Gastrocnemius medialis (tissue), 4 donors: Measurements from ENCODE around the gene TFDP2. TPM values are rescaled to one million over a fixed set of nuclear protein-coding genes. Genes with fewer than 3 reads are reported as not detected.
"Not testable (repeated sequence)": the region's sequence is repeated elsewhere in the genome, so short reads cannot be mapped to it uniquely, and the experiment has no call there.

Experiments used
- ATAC-seq, 2 donors: fragments of 150-250 bp; one replicate each; pipeline ENCODE4 v1.9.1; 2016
- DNase-seq, 2 donors: peaks; one replicate each; pipeline ENCODE4 v3.0.0-alpha.2; 2019
- H3K27ac ChIP-seq, 4 donors: fragments of 200-600 bp; sonication (generic); 1 replicate in 1 of 4; 2 replicates in 3 of 4; pipeline ENCODE4 v1.5.1; 2016 to 2018; ENCODE audit warnings: mild to moderate bottlenecking in 2 of 4, moderate library complexity in 1 of 4
- H3K27me3 ChIP-seq, 3 donors: fragments of 200-600 bp; sonication (generic) in 2 of 3; 1 replicate in 1 of 3; 2 replicates in 2 of 3; pipeline versions ENCODE4 v1.5.1 to v1.6.0; 2016 to 2019; ENCODE audit warnings: mild to moderate bottlenecking in 1 of 3, moderate library complexity in 1 of 3
- H3K36me3 ChIP-seq, 2 donors: fragments of 200-600 bp; sonication (generic) in 1 of 2; one replicate each; pipeline ENCODE4 v1.5.1; 2017 to 2018
- H3K4me1 ChIP-seq, 2 donors: fragments of 200-600 bp; sonication (generic) in 1 of 2; one replicate each; pipeline ENCODE4 v1.5.1; 2016 to 2017; ENCODE audit warnings: mild to moderate bottlenecking in 2 of 2
- H3K4me3 ChIP-seq, 4 donors: fragments of 200-600 bp; sonication (generic) in 3 of 4; 1 replicate in 1 of 4; 2 replicates in 3 of 4; pipeline ENCODE4 v1.5.1; 2016 to 2019; ENCODE audit warnings: mild to moderate bottlenecking in 2 of 4
- H3K9me3 ChIP-seq, 3 donors: fragments of 200-600 bp; sonication (generic) in 2 of 3; 1 replicate in 1 of 3; 2 replicates in 2 of 3; pipeline ENCODE4 v1.5.1; 2016 to 2019
- CTCF ChIP-seq, 5 experiments: fragments of 450-650 bp in 3 of 5; fragments of 200-600 bp in 2 of 5; sonication (generic) in 2 of 5; IDR thresholded peaks in 4 of 5; conservative IDR thresholded peaks in 1 of 5; 1 replicate in 4 of 5; 2 replicates in 1 of 5; pipeline ENCODE4 v1.5.1; 2016 to 2019; ENCODE audit warnings: antibody characterized with exemption in 5 of 5, mild to moderate bottlenecking in 3 of 5, moderate library complexity in 3 of 5
- POLR2A ChIP-seq, 2 donors: fragments of 450-650 bp; IDR thresholded peaks; one replicate each; pipeline ENCODE4 v1.6.1; 2017; ENCODE audit warnings: antibody characterized with exemption in 2 of 2, mild to moderate bottlenecking in 2 of 2, moderate library complexity in 2 of 2
- in situ Hi-C, 4 donors: fragments of 200-750 bp; cut with MboI; loops; one replicate each; pipeline versions ENCODE4 v1.15.0 to v1.8.0; 2017; ENCODE audit warnings: low sequenced_read_pairs in 4 of 4
- intact Hi-C: fragments of 100-400 bp; cut with DNase I; formaldehyde crosslinking; loops from one replicate; pipeline ENCODE4 v1.15.1; 2023; ENCODE audit warnings: low total_unique reads
- total RNA-seq, 4 donors: library from RNA; depleted of rRNA; stranded (reverse); fragments of >200 nt; gene quantifications; one replicate each; pipeline versions ENCODE4 v1.1.0 to v1.2.3, GENCODE V29; 2016

The TFDP2 gene
- total RNA-seq, 4 donors from 2014 or later: 43.0 to 125 (median 52.4) TPM

GRCh38 chr3:142007710-142008399 lies 141.5 kb downstream of the TFDP2 start:
- Histone ChIP-seq H3K27ac (no peak overlapping the region), H3K4me1 (peaks cover 0 to 6% of the 10 kb centered on the region in 2 donors), H3K9me3 (no peaks in the 10 kb centered on the region), H3K27me3 (no peaks in the 10 kb centered on the region), H3K4me3 (no peak overlapping the region), H3K36me3 (no peaks in the 10 kb centered on the region)
- DNase-seq (no peak), ATAC-seq (no peak)
- TF ChIP-seq POLR2A (IDR thresholded peaks at IDR 0.05): no peak
- no peak for TF ChIP-seq CTCF (IDR thresholded peaks at IDR 0.05 in 4 of 5, conservative IDR thresholded peaks at IDR 0.05 in 1 of 5)
- in situ Hi-C loops (no loop called here), intact Hi-C loops (no loop called here)

- intact Hi-C loops, H3K27me3 ChIP-seq, H3K4me1 ChIP-seq, ATAC-seq, DNase-seq, H3K36me3 ChIP-seq, H3K27ac ChIP-seq, H3K4me3 ChIP-seq, in situ Hi-C loops, H3K9me3 ChIP-seq: not testable (repeated sequence)
Measured at GRCh38 chr3:142004957-142005356, 144.4 kb downstream of the TFDP2 start.

- H3K36me3 ChIP-seq: no peaks in the 10 kb centered on the region
- TF ChIP-seq POLR2A (IDR thresholded peaks at IDR 0.05): no peak
- no peak for TF ChIP-seq CTCF (IDR thresholded peaks at IDR 0.05 in 4 of 5, conservative IDR thresholded peaks at IDR 0.05 in 1 of 5)
- no peak overlapping the region for H3K27ac ChIP-seq
- no peak for DNase-seq
- no peak for ATAC-seq
- peaks cover 0 to 2% of the 10 kb centered on the region in 2 donors for H3K4me1 ChIP-seq
- no peaks in the 10 kb centered on the region for H3K9me3 ChIP-seq
- in situ Hi-C loops: no loop called here
- H3K27me3 ChIP-seq: no peaks in the 10 kb centered on the region
- H3K4me3 ChIP-seq: no peak overlapping the region
- intact Hi-C loops: no loop called here
Measured at GRCh38 chr3:142004025-142004424, 145.3 kb downstream of the TFDP2 start.

- no peak for DNase-seq
- Histone ChIP-seq H3K9me3 (no peaks in the 10 kb centered on the region), H3K36me3 (no peaks in the 10 kb centered on the region), H3K4me1 (no peaks in the 10 kb centered on the region), H3K4me3 (no peak overlapping the region), H3K27me3 (no peaks in the 10 kb centered on the region), H3K27ac (no peak overlapping the region)
- ATAC-seq: no peak
- no peak for TF ChIP-seq POLR2A (IDR thresholded peaks at IDR 0.05)
- TF ChIP-seq CTCF (IDR thresholded peaks at IDR 0.05 in 4 of 5, conservative IDR thresholded peaks at IDR 0.05 in 1 of 5): no peak
- in situ Hi-C loops: no loop called here
- intact Hi-C loops: no loop called here
Measured at GRCh38 chr3:142003291-142003690, 146.1 kb downstream of the TFDP2 start.

GRCh38 chr3:142000325-142000870 lies 148.9 kb downstream of the TFDP2 start:
- no peaks in the 10 kb centered on the region for H3K27me3 ChIP-seq
- TF ChIP-seq POLR2A (IDR thresholded peaks at IDR 0.05): no peak
- TF ChIP-seq CTCF (IDR thresholded peaks at IDR 0.05 in 4 of 5, conservative IDR thresholded peaks at IDR 0.05 in 1 of 5): no peak

More at GRCh38 chr3:142000325-142000870, 148.9 kb downstream of the TFDP2 start:
- Histone ChIP-seq H3K4me1 (peaks cover 0 to under 1% of the 10 kb centered on the region in 2 donors), H3K9me3 (no peaks in the 10 kb centered on the region), H3K4me3 (no peak overlapping the region), H3K27ac (no peak overlapping the region), H3K36me3 (no peaks in the 10 kb centered on the region)
- DNase-seq (no peak), ATAC-seq (no peak)
- in situ Hi-C loops: no loop called here
- intact Hi-C loops: no loop called here
